H1 (cell line): ENCODE data around the gene CAMSAP3. TPM values are rescaled to one million over a fixed set of nuclear protein-coding genes. Genes with fewer than 3 reads are reported as not detected.
A peak's percentile ranks its signal among the peaks of the same experiment; 100 is the strongest.

Experiments used
- BACH1 ChIP-seq: IDR thresholded peaks from 2 replicates; pipeline ENCODE4 v1.6.1; 2012; ENCODE audit warnings: low read length, improper control_type of control experiment
- CBX8 ChIP-seq: fragments of 300-800, 300-1000 bp; sonication (generic); IDR thresholded peaks from 2 replicates; pipeline ENCODE4 v1.7.1; 2016; ENCODE audit warnings: low read depth, low read length, borderline replicate concordance
- CEBPB ChIP-seq: IDR thresholded peaks from 2 replicates; pipeline ENCODE4 v1.6.1; 2012; ENCODE audit warnings: low read depth, low read length
- EGR1 ChIP-seq: IDR thresholded peaks from 2 replicates; pipeline ENCODE4 v1.6.1; 2011; ENCODE audit warnings: low read depth, low read length, borderline replicate concordance
- GABPA ChIP-seq: IDR thresholded peaks from 2 replicates; pipeline ENCODE4 v1.6.1; 2011; ENCODE audit warnings: mild to moderate bottlenecking, low read length, moderate library complexity, borderline replicate concordance; ENCODE audit not compliant: insufficient read depth
- GTF2F1 ChIP-seq: IDR thresholded peaks from 2 replicates; pipeline ENCODE4 v1.6.1; 2012; ENCODE audit warnings: low read depth, low read length, improper control_type of control experiment, borderline replicate concordance
- HDAC6 ChIP-seq: IDR thresholded peaks from one replicate; pipeline ENCODE4 v1.7.1; 2012; ENCODE audit warnings: low read depth, mild to moderate bottlenecking, inconsistent platforms, low read length, moderate library complexity
- JUND ChIP-seq: IDR thresholded peaks from 2 replicates; pipeline ENCODE4 v1.6.1; 2011; ENCODE audit warnings: mild to moderate bottlenecking, improper control_type of control experiment, low read length
- KDM4A ChIP-seq: IDR thresholded peaks from one replicate; pipeline ENCODE4 v1.7.1; 2012; ENCODE audit warnings: low read depth, mild to moderate bottlenecking, moderate library complexity, low read length, inconsistent platforms; ENCODE audit not compliant: severe bottlenecking
- POLR2A ChIP-seq, 2 experiments: IDR thresholded peaks; 1 replicate in 1 of 2; 2 replicates in 1 of 2; pipeline ENCODE4 v1.6.1; 2011; ENCODE audit warnings: low read depth in 2 of 2, low read length in 2 of 2, mild to moderate bottlenecking in 2 of 2; ENCODE audit errors: control extremely low read depth in 1 of 2
- POLR2AphosphoS5 ChIP-seq: IDR thresholded peaks from 2 replicates; pipeline ENCODE4 v1.6.1; 2011; ENCODE audit warnings: low read depth, low read length
- RAD21 ChIP-seq, 2 experiments: IDR thresholded peaks in 1 of 2; conservative IDR thresholded peaks in 1 of 2; 2 replicates each; pipeline ENCODE4 v1.6.1; 2011; ENCODE audit warnings: low read depth in 2 of 2, low read length in 2 of 2, improper control_type of control experiment in 1 of 2, inconsistent platforms in 1 of 2, mild to moderate bottlenecking in 1 of 2, moderate library complexity in 1 of 2
- RBBP5 ChIP-seq: IDR thresholded peaks from 2 replicates; pipeline ENCODE4 v1.7.1; 2012; ENCODE audit warnings: low read depth, mild to moderate bottlenecking, inconsistent platforms, low read length, moderate library complexity, borderline replicate concordance
- RXRA ChIP-seq: IDR thresholded peaks from 2 replicates; pipeline ENCODE4 v1.6.1; 2011; ENCODE audit warnings: low read depth, mild to moderate bottlenecking, low read length, moderate library complexity; ENCODE audit not compliant: insufficient read depth
- SIN3A ChIP-seq, 2 experiments: IDR thresholded peaks in 1 of 2; conservative IDR thresholded peaks in 1 of 2; 2 replicates each; pipeline ENCODE4 v1.6.1; 2011 to 2012; ENCODE audit warnings: low read length in 2 of 2, improper control_type of control experiment in 1 of 2, low read depth in 1 of 2, mild to moderate bottlenecking in 1 of 2
- SIX5 ChIP-seq: IDR thresholded peaks from 2 replicates; pipeline ENCODE4 v1.6.1; 2011; ENCODE audit warnings: mild to moderate bottlenecking, low read depth, low read length
- SP2 ChIP-seq: IDR thresholded peaks from 2 replicates; pipeline ENCODE4 v1.6.1; 2012; ENCODE audit warnings: mild to moderate bottlenecking, low read length, inconsistent platforms
- SUZ12 ChIP-seq: fragments of 200-600 bp; sonication (generic); IDR thresholded peaks from 2 replicates; pipeline ENCODE4 v1.6.1; 2012; ENCODE audit warnings: mild to moderate bottlenecking, inconsistent platforms, low read length, moderate library complexity, mixed read lengths
- TBP ChIP-seq: IDR thresholded peaks from 2 replicates; pipeline ENCODE4 v1.6.1; 2011; ENCODE audit warnings: low read depth, low read length, improper control_type of control experiment
- TCF12 ChIP-seq: IDR thresholded peaks from 2 replicates; pipeline ENCODE4 v1.6.1; 2011; ENCODE audit warnings: low read depth, mild to moderate bottlenecking, low read length
- YY1 ChIP-seq: IDR thresholded peaks from 2 replicates; pipeline ENCODE4 v1.6.1; 2011; ENCODE audit warnings: low read depth, mild to moderate bottlenecking, low read length
- ZNF274 ChIP-seq: IDR thresholded peaks from 2 replicates; pipeline ENCODE4 v1.7.0; 2012; ENCODE audit warnings: low read length, borderline replicate concordance; ENCODE audit errors: extremely low read depth
- polyA plus RNA-seq, 7 experiments: library from polyadenylated mRNA; depleted of rRNA in 3 of 7; stranded (reverse) in 5 of 7; unstranded in 2 of 7; fragments of >200 nt in 5 of 7; fragments of 200-250 nt in 2 of 7; gene quantifications; 1 replicate in 5 of 7; 2 replicates in 1 of 7; 4 replicates in 1 of 7; pipeline versions ENCODE4 v1.2.1 to v1.2.3, GENCODE V29; 2011 to 2013; ENCODE audit warnings: missing spikeins in 2 of 7, mixed read lengths in 2 of 7
- total RNA-seq: library from RNA; stranded (reverse); fragmentation: NEBNext Ultra II Directional; extraction: Animal tissue kit (Norgen Biotek cat#: 25700); gene quantifications from 2 replicates; pipeline ENCODE4 v1.2.1, GENCODE V29; 2021

CAMSAP3 gene
- total and polyA plus RNA-seq, 2 of the 8 experiments (the other 6 are each of a cell fraction or from before 2014, with no cell fraction given): 11.4 to 30.4 TPM

GRCh38 chr19:7554990-7555864 lies 40.4 kb upstream of the CAMSAP3 start (continued):
- no peak for TF ChIP-seq RBBP5
- TF ChIP-seq TBP: no peak
- 0 out of 2 replicates have a peak, but pooled peaks have one; percentile 14 for TF ChIP-seq YY1
- no peak for TF ChIP-seq HDAC6
- TF ChIP-seq POLR2A (IDR thresholded peaks at IDR 0.05; ENCODE audit: control extremely low read depth in 1 of 2, low read depth in 2 of 2, low read length in 2 of 2): 0 out of 3 replicates have a peak, but pooled peaks of 1 of the 2 experiments have one; percentile 35
- TF ChIP-seq KDM4A: peak; percentile 41
- no peak for TF ChIP-seq GABPA
- TF ChIP-seq RXRA: no peak
- no peak for TF ChIP-seq ZNF274
- 0 out of 4 replicates have a peak, but pooled peaks of 1 of the 2 experiments have one; percentile 21 for TF ChIP-seq SIN3A (conservative IDR thresholded peaks at IDR 0.05 in 1 of 2, IDR thresholded peaks at IDR 0.05 in 1 of 2; ENCODE audit: low read depth in 1 of 2, low read length in 2 of 2)
- TF ChIP-seq SUZ12: no peak
- TF ChIP-seq RAD21 (IDR thresholded peaks at IDR 0.05 in 1 of 2, conservative IDR thresholded peaks at IDR 0.05 in 1 of 2; ENCODE audit: low read depth in 2 of 2, low read length in 2 of 2): no peak
- TF ChIP-seq POLR2AphosphoS5: no peak
- TF ChIP-seq GTF2F1: no peak
- TF ChIP-seq EGR1: no peak
- TF ChIP-seq TCF12: no peak
- no peak for TF ChIP-seq SIX5
- TF ChIP-seq JUND: no peak
- TF ChIP-seq BACH1: no peak
- no peak for TF ChIP-seq CBX8
- TF ChIP-seq CEBPB: no peak
- no peak for TF ChIP-seq SP2
